IMR-90 (cell line): ENCODE data around the gene PLEK. TPM values are rescaled to one million over a fixed set of nuclear protein-coding genes. Genes with fewer than 3 reads are reported as not detected.

Experiments
- polyA plus RNA-seq, 3 experiments: library from polyadenylated mRNA; depleted of rRNA; stranded (reverse); fragments of >200 nt; gene quantifications; 2 replicates each; pipeline ENCODE4 v1.2.3, GENCODE V29; 2012; ENCODE audit warnings: low replicate concordance in 1 of 3
- total RNA-seq: library from RNA; depleted of rRNA; stranded (reverse); fragments of >200 nt; gene quantifications from 2 replicates; pipeline ENCODE4 v1.2.3, GENCODE V29; 2012; rRNA removed

The PLEK gene
- total and polyA plus RNA-seq, 2 of the 4 experiments (the other 2 are of a cell fraction) = under 0.01 TPM; not detected in 1

Other genes starting within 250 kb of the PLEK start
- 14.7 and 25.8 TPM in 2 replicates for gene PNO1, start 207.4 kb upstream of the PLEK start, total RNA-seq
- 12.6 and 12.8 TPM in 2 replicates for gene PNO1, start 207.4 kb upstream of the PLEK start, polyA plus RNA-seq (2012; rRNA removed)
- gene PPP3R1, start 112.8 kb upstream of the PLEK start, total RNA-seq = 9.1 and 18.1 TPM in 2 replicates
- gene PPP3R1, start 112.8 kb upstream of the PLEK start, polyA plus RNA-seq (2012; rRNA removed) = 11.0 and 17.3 TPM in 2 replicates
- 23.3 and 25.6 TPM in 2 replicates for gene CNRIP1, start 45.3 kb upstream of the PLEK start, total RNA-seq
- gene CNRIP1, start 45.3 kb upstream of the PLEK start, polyA plus RNA-seq (2012; rRNA removed) = 32.6 and 32.7 TPM in 2 replicates
- 0.18 and 0.28 TPM in 2 replicates for gene FBXO48, start 102.0 kb downstream of the PLEK start, total RNA-seq
- gene FBXO48, start 102.0 kb downstream of the PLEK start, polyA plus RNA-seq (2012; rRNA removed) = 0.37 and 0.43 TPM in 2 replicates
- 2.3 and 3.3 TPM in 2 replicates for gene APLF, start 102.3 kb downstream of the PLEK start, total RNA-seq
- gene APLF, start 102.3 kb downstream of the PLEK start, polyA plus RNA-seq (2012; rRNA removed) = 1.2 and 1.5 TPM in 2 replicates